SK-N-MC (cell line): ENCODE results near the gene NUPR1.
A peak's percentile ranks its signal among the peaks of the same experiment; 100 is the strongest.

ENCODE experiments used
- EZH2 ChIP-seq: fragments of 200-600 bp; sonication (generic); IDR thresholded peaks from one replicate; pipeline ENCODE4 v1.6.1; 2017; ENCODE audit warnings: antibody characterized with exemption
- POLR2AphosphoS5 ChIP-seq: IDR thresholded peaks from 2 replicates; pipeline ENCODE4 v1.6.1; 2012; ENCODE audit warnings: mild to moderate bottlenecking, low read depth, low read length, borderline replicate concordance

GRCh38 chr16:28491970-28492474, 46.8 kb downstream of the NUPR1 start, which contains the start of gene CLN3:
- no peak for TF ChIP-seq EZH2
- peak; percentile 43; the same call in 1 of the 2 replicates for TF ChIP-seq POLR2AphosphoS5
